ENCODE results near the gene ZNF132. TPM values are rescaled to one million over a fixed set of nuclear protein-coding genes. Genes with fewer than 3 reads are reported as not detected.

ZNF132 gene
- total and polyA plus RNA-seq, 9 of the 15 experiments (the other 6 are each of a cell fraction or from before 2014, with no cell fraction given) = 0.03 to 0.42 (median 0.10) TPM; not detected in 5

- TF ChIP-seq, protein P1, sequence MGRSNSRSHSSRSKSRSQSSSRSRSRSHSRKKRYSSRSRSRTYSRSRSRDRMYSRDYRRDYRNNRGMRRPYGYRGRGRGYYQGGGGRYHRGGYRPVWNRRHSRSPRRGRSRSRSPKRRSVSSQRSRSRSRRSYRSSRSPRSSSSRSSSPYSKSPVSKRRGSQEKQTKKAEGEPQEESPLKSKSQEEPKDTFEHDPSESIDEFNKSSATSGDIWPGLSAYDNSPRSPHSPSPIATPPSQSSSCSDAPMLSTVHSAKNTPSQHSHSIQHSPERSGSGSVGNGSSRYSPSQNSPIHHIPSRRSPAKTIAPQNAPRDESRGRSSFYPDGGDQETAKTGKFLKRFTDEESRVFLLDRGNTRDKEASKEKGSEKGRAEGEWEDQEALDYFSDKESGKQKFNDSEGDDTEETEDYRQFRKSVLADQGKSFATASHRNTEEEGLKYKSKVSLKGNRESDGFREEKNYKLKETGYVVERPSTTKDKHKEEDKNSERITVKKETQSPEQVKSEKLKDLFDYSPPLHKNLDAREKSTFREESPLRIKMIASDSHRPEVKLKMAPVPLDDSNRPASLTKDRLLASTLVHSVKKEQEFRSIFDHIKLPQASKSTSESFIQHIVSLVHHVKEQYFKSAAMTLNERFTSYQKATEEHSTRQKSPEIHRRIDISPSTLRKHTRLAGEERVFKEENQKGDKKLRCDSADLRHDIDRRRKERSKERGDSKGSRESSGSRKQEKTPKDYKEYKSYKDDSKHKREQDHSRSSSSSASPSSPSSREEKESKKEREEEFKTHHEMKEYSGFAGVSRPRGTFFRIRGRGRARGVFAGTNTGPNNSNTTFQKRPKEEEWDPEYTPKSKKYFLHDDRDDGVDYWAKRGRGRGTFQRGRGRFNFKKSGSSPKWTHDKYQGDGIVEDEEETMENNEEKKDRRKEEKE (IDR thresholded peaks at IDR 0.05; ENCODE audit: borderline replicate concordance in 1 of 2, control insufficient read depth in 1 of 2, low read depth in 2 of 2, low read length in 1 of 2) = no peak
- peak; percentile 19; the same call in 1 of the 2 replicates for TF ChIP-seq SOX6 (IDR thresholded peaks at IDR 0.05)
- TF ChIP-seq, protein P2, sequence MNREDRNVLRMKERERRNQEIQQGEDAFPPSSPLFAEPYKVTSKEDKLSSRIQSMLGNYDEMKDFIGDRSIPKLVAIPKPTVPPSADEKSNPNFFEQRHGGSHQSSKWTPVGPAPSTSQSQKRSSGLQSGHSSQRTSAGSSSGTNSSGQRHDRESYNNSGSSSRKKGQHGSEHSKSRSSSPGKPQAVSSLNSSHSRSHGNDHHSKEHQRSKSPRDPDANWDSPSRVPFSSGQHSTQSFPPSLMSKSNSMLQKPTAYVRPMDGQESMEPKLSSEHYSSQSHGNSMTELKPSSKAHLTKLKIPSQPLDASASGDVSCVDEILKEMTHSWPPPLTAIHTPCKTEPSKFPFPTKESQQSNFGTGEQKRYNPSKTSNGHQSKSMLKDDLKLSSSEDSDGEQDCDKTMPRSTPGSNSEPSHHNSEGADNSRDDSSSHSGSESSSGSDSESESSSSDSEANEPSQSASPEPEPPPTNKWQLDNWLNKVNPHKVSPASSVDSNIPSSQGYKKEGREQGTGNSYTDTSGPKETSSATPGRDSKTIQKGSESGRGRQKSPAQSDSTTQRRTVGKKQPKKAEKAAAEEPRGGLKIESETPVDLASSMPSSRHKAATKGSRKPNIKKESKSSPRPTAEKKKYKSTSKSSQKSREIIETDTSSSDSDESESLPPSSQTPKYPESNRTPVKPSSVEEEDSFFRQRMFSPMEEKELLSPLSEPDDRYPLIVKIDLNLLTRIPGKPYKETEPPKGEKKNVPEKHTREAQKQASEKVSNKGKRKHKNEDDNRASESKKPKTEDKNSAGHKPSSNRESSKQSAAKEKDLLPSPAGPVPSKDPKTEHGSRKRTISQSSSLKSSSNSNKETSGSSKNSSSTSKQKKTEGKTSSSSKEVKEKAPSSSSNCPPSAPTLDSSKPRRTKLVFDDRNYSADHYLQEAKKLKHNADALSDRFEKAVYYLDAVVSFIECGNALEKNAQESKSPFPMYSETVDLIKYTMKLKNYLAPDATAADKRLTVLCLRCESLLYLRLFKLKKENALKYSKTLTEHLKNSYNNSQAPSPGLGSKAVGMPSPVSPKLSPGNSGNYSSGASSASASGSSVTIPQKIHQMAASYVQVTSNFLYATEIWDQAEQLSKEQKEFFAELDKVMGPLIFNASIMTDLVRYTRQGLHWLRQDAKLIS (CRISPR knock-in tag; IDR thresholded peaks at IDR 0.05) = no peak
- no peak for TF ChIP-seq ZBTB49 (CRISPR knock-in tag; IDR thresholded peaks at IDR 0.05; ENCODE audit: borderline replicate concordance)
- TF ChIP-seq CBFA2T3 (IDR thresholded peaks at IDR 0.05) = no peak
- TF ChIP-seq FOXK2 (conservative IDR thresholded peaks at IDR 0.05 in 1 of 2, IDR thresholded peaks at IDR 0.05 in 1 of 2; ENCODE audit: low read depth in 2 of 2) = peak in 1 of 2 experiments; percentile 51; a peak in 1 of 4 replicates
- TF ChIP-seq NRF1 (conservative IDR thresholded peaks at IDR 0.05 in 1 of 2, IDR thresholded peaks at IDR 0.05 in 1 of 2) = peak; percentile 81 to 85
- TF ChIP-seq HOMEZ (CRISPR knock-in tag; IDR thresholded peaks at IDR 0.05) = no peak
- no peak for TF ChIP-seq SREBF2 (CRISPR knock-in tag; IDR thresholded peaks at IDR 0.05)
- TF ChIP-seq ZNF23 (CRISPR knock-in tag; IDR thresholded peaks at IDR 0.05) = no peak; the same call in 1 of the 2 replicates
- TF ChIP-seq WHSC1 (IDR thresholded peaks at IDR 0.05; ENCODE audit: low read length) = no peak
- 0 out of 4 replicates have a peak, but pooled peaks of 1 of the 2 experiments have one; percentile 10 for TF ChIP-seq TBL1XR1 (IDR thresholded peaks at IDR 0.05; ENCODE audit: low read length in 2 of 2)
- no peak for TF ChIP-seq ZNF24 (IDR thresholded peaks at IDR 0.05)
Observed at GRCh38 chr19:58475714-58476497, 36.0 kb upstream of the ZNF132 start, which contains the start of gene ZNF446 (continued).

All from K562 (cell line).